Right lobe of liver (tissue), 4 donors: ENCODE data around the gene MAP3K19.

Experiments
- CTCF ChIP-seq, 4 donors: fragments of 200-600 bp in 3 of 4; fragments of 450-650 bp in 1 of 4; IDR thresholded peaks; one replicate each; pipeline versions ENCODE4 v1.5.1 to v1.8.0; 2016 to 2022; ENCODE audit warnings: antibody characterized with exemption in 4 of 4, mild to moderate bottlenecking in 2 of 4
- POLR2A ChIP-seq: fragments of 450-650 bp; IDR thresholded peaks from one replicate; pipeline ENCODE4 v1.6.1; 2017; ENCODE audit warnings: antibody characterized with exemption, mild to moderate bottlenecking
- donor health status: DM: no; HTN: no; CAD: no.
- donor health status: DM: no; HTN: no; CAD: no.
- donor health status: DM: no; HTN: yes; CAD: no.

GRCh38 chr2:135002836-135003235 lies 44.4 kb downstream of the MAP3K19 start:
- no peak for TF ChIP-seq CTCF (IDR thresholded peaks at IDR 0.05)
- no peak for TF ChIP-seq POLR2A
